ENCODE data around the gene PUM1.

GRCh38 chr1:30998887-30999286, 66.6 kb downstream of the PUM1 start:
- TF ChIP-seq, protein P1, sequence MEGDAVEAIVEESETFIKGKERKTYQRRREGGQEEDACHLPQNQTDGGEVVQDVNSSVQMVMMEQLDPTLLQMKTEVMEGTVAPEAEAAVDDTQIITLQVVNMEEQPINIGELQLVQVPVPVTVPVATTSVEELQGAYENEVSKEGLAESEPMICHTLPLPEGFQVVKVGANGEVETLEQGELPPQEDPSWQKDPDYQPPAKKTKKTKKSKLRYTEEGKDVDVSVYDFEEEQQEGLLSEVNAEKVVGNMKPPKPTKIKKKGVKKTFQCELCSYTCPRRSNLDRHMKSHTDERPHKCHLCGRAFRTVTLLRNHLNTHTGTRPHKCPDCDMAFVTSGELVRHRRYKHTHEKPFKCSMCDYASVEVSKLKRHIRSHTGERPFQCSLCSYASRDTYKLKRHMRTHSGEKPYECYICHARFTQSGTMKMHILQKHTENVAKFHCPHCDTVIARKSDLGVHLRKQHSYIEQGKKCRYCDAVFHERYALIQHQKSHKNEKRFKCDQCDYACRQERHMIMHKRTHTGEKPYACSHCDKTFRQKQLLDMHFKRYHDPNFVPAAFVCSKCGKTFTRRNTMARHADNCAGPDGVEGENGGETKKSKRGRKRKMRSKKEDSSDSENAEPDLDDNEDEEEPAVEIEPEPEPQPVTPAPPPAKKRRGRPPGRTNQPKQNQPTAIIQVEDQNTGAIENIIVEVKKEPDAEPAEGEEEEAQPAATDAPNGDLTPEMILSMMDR (IDR thresholded peaks at IDR 0.05): no peak
- TF ChIP-seq POLR2A (IDR thresholded peaks at IDR 0.05): no peak
